GM21529 (cell line): ENCODE measurements around the gene DEPDC5.
"Not testable (repeated sequence)": the region's sequence is repeated elsewhere in the genome, so short reads cannot be mapped to it uniquely, and the experiment has no call there.

Source experiments
- ATAC-seq: cut with Tn5 transposase; IDR thresholded peaks from one replicate; pipeline ENCODE4 v1.9.1; 2021; ENCODE audit not compliant: unreplicated experiment

DEPDC5 gene

GRCh38 chr22:31813898-31814297, 60.1 kb downstream of the DEPDC5 start:
- not testable (repeated sequence) for ATAC-seq

DNA sequence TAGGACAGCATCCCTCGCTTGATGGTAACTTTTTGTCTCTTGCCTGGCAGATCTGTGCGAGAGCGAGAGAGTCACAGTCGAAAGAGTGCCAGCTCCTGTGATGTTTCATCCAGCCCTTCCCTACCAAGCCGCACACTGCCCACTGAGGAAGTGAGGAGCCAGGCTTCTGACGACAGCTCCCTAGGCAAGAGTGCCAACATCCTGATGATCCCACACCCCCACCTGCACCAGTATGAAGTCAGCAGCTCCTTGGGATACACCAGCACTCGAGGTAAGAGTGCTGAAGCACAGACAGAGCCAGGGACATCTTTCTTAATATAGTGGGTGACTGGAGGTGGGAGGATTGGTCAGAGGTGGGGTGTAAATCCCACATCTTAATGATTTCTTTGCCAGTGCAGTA, 61.1 kb downstream of the DEPDC5 start:
- no peak for ATAC-seq

GRCh38 chr22:31815383-31815814, 61.6 kb downstream of the DEPDC5 start:
- not testable (repeated sequence) for ATAC-seq

DNA sequence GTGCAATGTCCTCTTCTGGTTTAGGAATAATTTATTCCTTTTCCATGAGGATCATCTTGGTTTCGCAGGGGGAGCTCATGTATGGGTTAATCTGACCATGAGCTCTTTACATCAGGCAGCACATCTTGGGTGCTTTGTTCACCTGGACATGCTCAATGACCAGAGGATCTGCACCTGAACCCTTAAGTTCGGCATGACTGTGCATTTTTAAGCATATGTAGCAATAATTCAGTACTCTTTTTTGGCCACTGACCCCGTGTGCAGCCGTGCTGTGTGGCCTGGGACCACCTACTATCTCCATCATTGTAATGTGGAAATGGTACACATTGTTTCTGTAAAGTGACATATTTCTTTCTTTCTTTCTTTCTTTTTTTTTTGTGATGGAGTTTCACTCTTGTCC, 62.9 kb downstream of the DEPDC5 start:
- ATAC-seq: no peak

DNA sequence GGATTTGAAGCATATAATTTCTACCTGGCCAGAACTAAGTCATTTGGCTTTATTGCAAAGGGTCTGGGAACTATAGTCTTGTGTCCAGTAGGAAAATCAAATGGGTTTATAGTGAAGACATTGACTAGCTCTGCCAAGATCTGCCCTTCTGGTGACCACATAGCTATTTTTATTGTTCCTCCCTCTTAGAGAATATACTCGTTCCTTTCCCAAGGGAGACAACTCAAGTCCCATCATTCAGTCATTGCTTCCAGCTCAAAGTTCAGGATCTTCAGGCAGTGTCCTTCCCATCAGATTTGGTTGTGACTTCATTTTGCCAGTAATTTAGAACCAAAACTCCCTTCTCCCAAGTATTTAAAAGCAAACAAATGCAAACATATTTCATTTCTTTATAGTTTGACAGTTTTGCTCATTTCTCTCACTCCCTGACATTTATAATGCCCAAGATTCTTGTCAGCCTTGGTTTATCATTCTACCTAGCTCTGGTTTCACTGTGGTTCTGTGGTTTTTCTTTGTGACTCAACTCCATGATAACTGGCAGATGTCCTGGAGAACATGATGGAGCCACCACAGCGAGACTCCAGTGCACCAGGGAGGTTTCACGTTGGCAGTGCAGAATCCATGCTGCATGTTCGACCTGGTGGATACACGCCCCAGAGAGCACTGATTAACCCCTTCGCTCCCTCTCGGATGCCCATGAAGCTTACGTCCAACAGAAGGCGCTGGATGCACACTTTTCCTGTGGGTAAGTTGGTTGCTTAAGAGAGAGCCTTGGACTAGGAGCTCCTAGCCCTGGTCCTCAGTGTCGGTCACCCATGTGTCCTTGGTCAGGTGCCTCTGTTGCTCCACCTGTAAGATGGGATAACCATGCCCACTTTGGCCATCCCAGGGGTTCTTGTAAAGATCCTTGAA, 64.9 kb downstream of the DEPDC5 start:
- ATAC-seq: no peak

DNA sequence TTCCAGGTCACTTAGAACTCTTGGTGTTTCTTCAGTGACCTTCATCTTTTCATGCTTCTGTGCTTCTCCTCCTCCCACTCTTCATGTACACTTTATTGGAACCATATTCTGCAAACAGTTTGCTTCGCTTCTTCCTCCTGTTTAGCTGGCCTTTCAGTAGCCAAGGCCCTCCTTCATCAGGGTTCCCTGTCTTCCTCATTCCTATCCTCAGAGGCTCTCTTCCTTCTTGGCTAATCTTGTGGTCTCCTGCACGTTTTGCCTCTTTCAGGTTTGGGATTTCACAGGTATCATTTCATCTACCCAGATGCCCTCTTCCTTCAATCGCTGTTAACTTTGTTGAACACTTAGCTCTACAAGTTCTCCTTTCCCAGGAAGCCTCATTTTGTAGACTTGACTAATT, 66.8 kb downstream of the DEPDC5 start:
- ATAC-seq: no peak

GRCh38 chr22:31821572-31821971, 67.8 kb downstream of the DEPDC5 start:
- no peak for ATAC-seq

DNA sequence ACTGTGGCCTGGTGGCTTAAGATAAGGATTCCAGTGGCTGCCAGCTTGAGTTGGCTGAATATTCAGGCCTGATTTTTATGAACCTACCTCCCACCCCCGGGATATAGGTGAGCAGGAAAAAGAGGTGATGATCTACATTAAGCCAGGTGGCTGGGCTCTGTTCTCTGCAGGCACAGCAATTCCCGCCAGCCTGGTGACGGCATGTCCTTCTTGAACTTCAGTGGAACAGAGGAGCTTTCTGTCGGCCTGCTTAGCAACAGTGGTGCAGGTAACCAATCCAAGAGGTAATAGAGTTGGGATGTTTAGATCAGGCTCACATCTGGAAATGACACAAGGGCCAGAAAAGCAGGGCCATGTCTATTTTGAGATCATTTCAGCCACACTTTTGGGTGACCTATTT, 68.7 kb downstream of the DEPDC5 start:
- ATAC-seq: no peak

- no peak for ATAC-seq
Observed at GRCh38 chr22:31825513-31825912, 71.7 kb downstream of the DEPDC5 start.

GRCh38 chr22:31826443-31826842, 72.6 kb downstream of the DEPDC5 start:
- no peak for ATAC-seq

- no peak for ATAC-seq
Observed at GRCh38 chr22:31828739-31829138, 74.9 kb downstream of the DEPDC5 start.

DNA sequence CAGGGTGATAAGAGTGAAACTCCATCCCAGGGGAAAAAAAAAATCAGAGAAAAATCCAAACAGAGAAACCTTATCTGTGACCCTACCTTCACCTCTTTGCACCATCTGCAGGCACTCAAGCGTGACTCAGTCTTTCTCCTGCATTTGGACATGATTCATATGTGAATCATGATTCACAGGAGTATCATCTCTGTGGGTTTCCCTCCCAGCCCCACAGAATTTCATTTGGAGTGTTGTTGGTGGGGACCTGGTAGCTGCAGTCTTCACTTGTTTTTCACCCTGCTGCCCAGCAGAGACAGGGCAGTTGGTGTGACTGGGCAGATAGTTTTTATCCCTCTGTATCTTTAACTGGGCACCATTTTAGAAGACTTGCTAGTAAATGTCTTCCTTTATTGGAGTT, 75.7 kb downstream of the DEPDC5 start:
- ATAC-seq: no peak

GRCh38 chr22:31830721-31831070, 76.9 kb downstream of the DEPDC5 start:
- no peak for ATAC-seq

- no peak for ATAC-seq
Observed at GRCh38 chr22:31833930-31834329, 80.1 kb downstream of the DEPDC5 start.

- ATAC-seq: no peak
Observed at GRCh38 chr22:31836010-31836409, 82.2 kb downstream of the DEPDC5 start.

GRCh38 chr22:31838917-31839316, 85.1 kb downstream of the DEPDC5 start:
- no peak for ATAC-seq

DNA sequence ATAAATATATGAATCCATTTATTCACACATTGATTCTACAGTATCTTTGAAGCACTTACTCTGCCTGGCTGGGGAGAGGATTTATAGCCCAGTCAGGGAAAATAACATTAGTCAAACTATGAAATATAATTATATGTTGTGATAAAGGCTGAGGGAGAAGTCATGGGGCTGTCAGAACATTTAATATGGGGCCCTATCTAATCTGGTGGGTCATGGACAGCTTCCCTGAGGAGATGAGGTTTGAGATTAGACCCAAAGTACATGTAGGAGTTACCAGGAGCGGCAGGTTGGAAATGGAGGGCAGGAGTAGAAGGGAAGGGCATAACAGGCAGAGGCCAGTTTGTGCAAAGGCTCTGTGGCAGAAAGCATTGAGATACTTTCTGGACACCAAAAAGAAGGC, 86.2 kb downstream of the DEPDC5 start:
- ATAC-seq: no peak

DNA sequence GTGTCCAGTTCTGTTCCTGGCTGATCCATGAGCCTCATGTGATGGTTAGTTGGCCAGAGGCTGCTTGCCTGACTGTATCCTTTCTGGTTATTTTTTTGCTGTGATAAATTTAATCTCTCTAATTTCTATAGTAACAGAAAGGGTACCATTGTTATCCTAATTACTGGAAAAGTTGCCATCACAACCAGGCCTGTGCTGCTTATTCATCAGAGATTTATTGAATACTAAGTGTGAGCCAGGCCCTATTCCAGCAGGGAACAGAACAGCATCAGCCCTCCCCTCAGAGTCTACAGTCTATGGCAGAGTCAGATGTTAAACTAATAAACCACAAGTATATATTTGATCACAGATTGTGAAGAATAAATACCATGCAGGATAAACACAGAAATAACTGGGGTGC, 86.8 kb downstream of the DEPDC5 start:
- ATAC-seq: no peak

DNA sequence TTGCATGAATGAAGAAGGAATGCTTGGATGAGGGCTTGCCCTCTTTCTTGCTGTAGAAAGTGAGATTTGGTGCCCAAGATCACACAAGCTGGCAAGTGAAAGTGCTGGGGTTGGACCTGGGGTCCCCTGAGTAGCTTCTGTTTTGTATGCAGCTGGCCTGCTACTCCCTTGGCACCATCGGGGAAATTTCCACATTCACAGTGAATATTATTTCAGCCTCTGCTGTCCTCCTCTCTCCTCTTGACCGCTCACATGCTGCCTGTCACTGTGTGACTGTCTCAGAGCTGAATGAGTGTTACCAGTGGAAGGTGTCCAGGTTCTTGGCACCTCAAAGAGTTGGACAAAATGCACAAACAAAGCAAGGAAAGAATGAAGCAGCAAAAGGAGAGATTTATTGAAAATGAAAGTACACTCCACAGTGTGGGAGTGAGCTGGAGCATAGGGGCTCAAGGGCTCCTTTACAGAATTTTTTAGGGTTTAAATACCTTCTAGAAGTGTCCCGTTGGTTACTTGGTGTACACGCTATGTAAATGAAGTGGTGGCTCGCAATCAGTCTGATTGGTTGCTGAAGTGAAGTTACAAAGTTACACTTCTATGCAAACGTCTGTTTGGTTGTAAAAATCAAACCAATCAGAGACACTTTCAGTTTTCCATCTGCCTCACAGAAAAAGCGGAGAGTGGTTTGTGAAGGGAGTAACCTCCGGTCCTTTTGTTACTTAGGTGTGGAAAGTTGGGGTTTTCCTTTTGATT, 87.4 kb downstream of the DEPDC5 start:
- ATAC-seq: no peak

DNA sequence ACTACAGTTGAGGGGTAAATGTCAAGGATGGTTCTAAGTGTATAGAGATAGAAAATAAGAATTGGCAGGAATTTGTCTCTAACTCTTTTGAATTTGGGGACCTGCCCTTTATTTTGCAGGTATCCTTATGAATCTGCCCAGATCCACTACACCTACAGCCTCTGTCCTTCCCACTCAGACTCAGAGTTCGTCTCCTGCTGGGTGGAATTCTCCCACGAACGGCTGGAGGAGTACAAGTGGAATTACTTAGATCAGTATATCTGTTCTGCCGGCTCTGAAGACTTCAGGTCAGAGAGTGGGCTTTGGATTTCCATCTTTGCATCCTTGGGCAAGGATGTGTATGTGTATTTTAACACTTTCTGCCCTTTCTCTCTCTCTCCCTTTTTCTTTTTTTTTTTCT, 89.7 kb downstream of the DEPDC5 start:
- no peak for ATAC-seq

DNA sequence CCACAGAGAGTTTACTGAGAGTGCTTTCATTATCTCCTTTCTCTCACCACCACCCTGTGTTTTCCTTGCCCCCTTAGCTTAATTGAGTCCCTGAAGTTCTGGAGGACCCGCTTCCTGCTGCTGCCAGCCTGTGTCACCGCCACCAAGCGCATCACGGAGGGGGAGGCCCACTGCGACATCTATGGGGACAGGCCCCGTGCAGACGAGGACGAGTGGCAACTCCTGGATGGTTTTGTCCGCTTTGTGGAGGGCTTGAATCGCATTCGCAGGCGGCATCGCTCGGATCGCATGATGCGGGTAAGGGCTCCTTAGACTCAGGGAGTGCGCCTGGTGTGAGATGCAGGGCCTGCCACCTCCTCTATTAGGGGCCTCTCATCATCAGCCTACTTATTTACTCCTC, 91.1 kb downstream of the DEPDC5 start:
- ATAC-seq: no peak
